Stimulated activated CD8-positive, alpha-beta memory T cell treated with anti-CD3 and anti-CD28 coated beads, Interleukin-4, amount 100 ng/mL, for 1 hour (primary cell): ENCODE data around the gene MYT1.
"Not testable (repeated sequence)": the region's sequence is repeated elsewhere in the genome, so short reads cannot be mapped to it uniquely, and the experiment has no call there.

Experiments used
- DNase-seq, 2 donors: peaks; one replicate each; pipeline ENCODE4 v3.0.0-alpha.2; 2020; ENCODE audit warnings: low read depth in 2 of 2, low spot score in 1 of 2

Gene MYT1

DNA sequence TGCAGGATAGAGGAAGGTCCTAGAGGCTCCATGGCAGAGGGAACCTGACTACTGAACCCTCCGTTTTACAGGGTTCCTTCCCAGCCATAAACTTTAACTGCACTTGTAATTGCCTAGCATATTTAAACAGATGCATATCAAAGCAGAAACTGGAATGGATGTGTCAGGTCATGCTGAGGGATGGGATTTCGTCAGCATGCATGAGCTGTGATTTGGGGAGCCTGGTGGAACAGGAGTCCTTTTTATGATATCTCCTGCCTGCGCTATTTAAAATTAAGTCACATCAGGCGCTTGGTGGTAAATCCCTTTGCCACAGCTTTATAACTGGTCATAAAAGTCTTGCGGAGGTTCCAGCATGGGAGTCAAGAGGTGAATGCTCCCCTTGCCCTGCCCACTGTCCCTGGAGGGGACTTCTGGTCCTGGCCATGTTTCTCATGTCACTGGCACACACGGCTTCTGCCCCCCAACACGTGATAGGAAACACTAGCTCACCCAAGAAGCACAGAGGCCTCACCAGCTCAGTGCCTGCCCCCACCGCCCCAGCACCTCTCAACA is 65.3 kb downstream of the MYT1 start:
- DNase-seq = no peak

DNA sequence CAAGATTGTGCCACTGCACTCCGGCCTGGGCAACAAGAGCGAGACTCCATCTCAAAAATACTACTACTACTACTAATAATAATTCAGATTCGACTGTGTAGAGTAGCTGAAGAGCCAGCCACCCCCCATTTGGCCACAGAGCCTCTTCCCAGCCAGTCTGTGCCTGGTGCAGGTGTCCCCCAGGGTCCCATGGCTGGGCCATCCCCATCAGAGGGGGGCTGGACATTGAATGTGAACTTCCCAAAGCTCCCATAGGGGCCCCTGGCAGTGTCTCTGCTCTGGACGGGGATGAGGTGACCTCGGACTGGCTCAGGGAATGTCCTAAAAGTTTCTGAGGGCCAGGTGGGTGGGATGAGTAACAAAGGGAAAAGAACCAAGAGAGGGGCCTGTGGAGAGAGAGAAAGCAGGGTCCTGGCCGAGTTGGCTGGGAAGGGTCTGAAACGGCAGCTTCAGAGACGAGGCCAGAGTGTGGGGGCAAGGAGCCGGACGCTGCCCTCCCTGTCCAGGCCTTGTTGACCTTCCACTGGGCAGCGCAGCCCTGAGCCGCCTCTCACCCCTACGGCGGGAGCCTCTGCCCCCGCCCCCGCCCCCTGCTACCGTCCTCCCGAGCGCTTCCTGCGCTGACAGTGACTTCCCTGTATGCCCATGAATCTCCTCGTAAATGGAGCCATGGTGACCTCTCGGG is 66.4 kb downstream of the MYT1 start:
- DNase-seq = no peak

DNA sequence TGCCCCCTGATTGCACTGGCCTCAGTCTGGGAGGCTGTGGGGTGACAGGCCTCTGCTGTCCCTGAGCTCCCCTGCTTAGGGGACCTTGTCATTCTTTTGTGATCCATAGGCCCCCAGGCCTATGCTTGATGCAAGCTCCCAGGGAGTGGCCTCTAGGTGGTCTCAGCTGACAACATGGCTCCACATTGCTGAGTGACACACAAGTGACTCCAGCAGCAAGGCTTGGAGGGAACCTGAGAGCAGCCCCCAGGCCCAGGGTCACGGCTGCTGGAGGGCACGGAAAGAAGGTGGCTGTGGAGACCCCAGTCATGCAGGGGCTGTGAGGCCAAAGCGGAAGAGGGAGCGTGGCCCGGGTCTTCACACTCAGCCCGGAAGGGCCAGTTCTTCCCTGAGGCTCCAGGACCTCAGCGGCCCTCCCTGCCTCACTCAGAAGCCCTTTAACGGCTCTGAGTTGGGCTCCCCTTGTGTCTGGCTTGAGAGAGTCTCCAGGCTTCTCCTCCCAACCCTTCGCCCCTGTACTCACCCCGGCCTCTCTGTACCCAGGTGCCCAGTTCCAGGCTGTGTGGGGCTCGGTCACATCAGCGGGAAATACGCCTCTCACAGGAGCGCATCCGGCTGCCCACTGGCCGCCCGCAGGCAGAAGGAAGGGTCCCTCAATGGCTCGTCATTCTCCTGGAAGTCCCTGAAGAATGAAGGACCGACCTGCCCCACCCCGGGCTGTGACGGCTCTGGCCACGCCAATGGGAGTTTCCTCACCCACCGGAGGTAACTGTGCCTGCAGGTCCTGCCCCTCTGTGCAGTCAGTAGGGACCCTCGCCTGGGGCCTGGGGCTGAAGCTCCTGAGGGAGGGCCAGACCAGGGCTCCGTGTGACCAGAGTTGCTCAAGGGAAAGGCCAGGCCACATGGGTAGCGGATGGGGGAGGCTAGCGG is 67.6 kb downstream of the MYT1 start:
- DNase-seq = no peak

DNA sequence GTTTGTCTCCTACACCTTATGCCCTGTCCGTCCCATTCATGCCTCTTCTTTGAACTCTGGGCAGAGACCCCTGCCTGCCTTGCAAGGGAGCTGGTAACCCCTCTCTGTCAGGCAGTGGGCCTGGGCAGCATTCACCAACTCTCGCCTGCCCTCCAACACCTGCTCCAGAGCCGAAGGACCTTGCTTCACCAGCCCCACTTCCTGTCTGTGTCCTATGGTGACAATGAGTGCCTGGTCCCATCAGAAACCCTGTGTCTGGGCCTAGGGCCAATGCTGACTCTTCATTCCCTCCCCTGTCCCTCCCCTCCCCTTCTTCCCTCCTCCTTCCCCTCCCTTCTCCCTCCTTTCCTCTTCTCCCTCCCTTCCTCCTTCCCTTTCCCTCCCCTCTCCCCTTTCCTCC is 68.5 kb downstream of the MYT1 start:
- DNase-seq = no peak

DNA sequence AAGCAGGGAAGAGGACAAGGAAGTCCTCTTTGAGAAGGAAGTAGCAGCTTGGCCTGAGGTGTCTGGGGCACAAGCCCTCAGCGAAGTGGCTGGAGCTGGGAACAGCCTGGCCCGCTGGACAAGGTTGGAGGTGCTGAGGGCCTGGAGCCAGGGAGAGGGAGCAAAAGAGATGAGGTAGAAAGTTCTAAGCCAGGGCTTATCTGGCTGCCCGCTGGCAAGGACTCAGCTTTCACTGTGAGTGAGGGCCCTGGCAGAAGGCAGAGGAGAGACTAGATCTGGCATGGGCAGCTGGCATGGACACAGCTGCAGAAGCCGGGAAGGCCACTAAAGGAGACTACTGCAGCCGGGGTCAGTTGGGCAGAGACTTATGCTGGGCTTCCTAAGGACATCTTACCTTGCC is 69.5 kb downstream of the MYT1 start:
- DNase-seq = no peak

DNA sequence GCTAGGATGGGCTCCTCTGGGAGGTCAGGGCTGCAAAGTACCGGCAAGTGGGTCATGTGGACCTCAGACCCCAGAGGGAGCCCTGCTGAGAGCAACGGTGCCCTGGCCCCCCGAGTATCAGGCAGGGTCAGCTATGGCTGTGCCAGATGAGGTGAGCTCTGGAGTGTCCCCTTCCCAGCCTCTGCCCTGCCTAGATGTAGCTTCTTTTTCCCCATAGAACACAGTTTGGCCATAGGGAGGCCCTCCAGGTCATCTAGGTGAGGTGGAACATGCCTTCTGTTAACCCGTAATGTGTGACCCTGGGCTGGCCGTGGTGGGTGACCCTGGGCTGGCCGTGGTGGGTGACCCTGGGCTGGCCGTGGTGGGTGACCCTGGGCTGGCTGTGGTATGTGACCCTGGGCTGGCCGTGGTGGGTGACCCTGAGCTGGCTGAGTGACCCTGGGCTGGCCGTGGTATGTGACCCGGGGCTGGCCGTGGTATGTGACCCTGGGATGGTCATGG is 70.1 kb downstream of the MYT1 start:
- no peak for DNase-seq

DNA sequence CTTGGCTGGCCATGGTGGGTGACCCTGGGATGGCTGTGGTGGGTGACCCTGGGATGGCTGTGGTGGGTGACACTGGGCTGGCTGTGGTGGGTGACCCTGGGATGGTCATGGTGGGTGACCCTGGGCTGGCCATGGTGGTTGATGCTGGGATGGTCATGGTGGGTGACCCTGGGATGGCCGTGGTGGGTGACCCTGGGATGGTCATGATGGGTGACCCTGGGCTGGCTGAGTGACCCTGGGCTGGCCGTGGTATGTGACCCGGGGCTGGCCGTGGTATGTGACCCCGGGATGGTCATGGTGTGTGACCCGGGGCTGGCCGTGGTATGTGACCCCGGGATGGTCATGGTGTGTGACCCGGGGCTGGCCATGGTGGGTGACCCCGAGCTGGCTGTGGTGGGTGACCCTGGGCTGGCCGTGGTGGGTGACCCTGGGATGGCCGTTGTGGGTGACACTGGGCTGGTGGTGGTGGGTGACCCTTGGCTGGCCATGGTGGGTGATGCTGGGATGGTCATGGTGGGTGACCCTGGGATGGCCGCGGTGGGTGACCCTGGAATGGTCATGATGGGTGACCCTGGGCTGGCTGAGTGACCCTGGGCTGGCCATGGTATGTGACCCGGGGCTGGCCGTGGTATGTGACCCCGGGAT is 70.8 kb downstream of the MYT1 start:
- DNase-seq = not testable (repeated sequence)

DNA sequence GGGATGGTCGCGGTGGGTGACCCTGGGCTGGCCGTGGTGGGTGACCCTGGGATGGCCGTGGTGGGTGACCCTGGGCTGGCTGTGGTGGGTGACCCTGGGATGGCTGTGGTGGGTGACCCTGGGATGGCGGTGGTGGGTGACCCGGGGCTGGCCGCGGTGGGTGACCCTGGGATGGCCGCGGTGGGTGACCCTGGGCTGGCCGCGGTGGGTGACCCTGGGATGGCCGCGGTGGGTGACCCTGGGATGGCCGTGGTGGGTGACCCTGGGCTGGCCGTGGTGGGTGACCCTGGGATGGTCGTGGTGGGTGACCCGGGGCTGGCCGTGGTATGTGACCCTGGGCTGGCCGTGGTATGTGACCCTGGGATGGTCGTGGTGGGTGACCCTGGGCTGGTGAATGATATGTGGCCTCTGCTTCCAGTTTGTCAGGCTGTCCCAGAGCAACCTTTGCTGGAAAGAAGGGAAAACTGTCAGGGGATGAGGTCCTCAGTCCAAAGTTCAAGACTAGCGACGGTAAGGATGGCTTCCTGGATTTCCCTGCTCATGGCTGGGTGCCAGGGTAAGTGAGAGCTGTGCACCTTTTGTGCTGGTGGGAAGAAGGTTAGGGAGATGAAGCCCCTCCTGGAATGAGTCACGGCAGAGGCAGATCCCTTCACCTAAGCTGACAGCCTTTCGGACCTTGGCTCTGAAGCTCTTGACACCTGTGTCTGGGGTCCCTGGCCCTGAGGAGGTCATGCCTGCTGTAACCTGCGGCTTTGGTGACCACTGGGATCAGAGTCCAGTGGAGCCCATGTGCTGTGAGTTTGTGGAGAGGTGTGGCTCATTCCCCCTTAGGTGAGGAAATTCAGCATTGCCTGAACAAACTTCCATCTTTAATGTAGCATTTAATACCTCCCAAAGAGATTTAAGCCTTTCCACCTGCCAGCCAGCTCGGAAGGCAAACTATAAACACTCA is 72.2 kb downstream of the MYT1 start:
- no peak for DNase-seq

DNA sequence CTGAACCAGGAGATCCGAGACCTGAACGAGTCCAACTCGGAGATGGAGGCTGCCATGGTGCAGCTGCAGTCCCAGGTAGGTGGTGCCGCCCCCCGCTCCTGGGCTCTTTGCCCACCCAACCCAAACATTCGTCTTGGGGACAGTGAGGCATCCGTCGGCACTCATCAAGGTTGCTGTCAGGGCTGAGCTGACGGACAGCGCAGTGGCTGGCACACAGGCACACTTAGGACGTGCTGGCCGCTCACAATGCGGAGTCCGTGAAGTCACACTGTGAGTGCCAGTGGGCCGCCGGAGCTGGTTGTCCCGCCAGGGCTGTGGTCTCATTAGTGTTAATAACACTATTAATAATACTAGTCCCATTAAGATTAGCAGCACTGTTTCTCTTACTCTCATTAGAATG is 73.1 kb downstream of the MYT1 start:
- DNase-seq = no peak

DNA sequence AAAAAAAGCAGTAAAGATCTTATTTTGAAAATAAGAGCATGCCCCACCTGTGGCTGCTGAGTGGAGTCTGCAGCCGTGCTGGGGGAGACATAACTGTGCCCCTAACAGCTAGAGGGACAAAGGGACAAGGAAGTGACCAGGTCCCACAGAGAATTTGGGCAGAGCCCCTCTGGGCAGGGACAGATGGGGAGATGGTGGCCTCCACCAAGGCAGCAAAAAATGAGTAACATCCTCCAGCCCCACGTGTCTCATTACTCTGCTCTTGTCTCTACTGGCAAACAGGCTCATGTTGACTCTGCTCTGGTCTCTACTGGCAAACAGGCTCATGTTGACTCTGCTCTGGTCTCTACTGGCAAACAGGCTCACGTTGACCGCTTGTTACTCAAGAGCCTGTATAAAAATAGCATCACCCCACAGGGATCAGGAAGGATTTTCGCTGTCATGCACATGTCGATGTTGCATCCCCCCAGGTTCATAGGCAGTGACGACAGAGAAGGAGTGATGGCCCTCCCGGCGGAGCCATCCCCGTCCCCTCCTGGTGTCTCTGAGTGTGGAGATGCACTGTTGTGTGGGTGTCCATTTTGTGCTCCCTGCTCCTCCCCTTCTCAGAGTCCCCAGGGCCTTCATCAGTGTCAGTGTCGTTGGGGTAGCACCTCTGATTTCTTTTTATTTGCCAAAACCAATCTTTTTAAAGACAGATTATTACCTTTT is 74.0 kb downstream of the MYT1 start:
- no peak for DNase-seq

DNA sequence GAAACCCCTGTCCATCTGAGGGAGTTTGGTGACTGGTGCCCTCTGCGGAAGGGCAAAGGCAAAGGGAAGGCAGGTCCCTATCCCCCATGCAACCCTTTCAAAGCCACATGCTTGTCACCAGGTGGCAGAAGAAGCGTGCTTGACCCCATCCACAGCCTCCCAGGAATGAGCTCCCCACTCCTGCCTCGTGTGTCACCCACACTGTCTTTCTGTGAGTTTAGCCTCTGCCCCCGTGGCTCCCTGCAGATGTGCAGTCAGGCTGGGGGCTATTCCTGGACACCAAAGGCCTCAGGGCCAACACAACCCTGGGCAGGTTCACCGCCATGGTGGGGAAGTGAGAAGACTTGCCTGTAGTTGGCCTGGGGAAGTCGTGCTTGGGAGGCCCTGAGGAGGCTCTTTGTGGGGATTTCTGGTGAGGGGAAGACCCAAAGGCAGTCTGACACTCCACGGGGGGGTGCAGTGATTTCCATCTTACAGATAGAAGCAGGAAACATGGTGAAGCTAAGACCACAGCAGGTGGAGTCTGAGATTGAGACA is 74.7 kb downstream of the MYT1 start:
- DNase-seq = no peak

DNA sequence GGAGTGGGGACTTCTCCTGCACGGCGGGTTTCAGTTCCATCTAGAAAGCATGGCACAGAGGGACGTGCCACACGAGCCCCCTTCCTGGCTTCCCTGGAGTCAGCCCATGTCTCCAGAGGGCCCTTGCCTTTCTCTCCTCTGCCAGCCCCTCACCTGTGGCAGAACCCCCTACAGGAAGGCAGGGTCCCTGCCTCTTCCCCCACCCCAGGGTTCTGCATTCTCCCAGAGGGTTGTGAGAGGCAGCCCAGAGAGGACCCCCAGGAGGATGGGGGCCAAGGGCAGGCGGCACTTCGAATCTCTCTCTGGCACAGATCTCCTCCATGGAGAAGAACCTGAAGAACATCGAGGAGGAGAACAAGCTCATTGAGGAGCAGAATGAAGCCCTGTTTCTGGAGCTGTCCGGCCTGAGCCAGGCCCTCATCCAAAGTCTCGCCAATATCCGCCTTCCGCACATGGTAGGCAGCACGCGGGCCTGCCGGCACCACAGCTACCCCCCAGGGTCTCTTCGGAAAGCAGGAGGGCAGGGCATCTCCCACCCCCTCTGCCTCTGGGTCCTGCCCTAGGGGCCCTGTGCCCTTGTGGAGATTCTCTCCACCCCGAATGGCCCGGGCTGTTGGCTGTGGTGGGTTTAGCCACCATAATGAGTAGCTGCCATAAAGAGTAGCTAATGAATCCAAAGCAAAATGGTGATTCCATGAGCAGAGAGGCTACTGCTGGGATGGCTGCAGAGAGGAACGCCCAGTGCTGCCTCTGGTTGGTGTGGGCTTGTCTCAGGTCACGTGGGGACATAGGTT is 75.4 kb downstream of the MYT1 start:
- no peak for DNase-seq

DNA sequence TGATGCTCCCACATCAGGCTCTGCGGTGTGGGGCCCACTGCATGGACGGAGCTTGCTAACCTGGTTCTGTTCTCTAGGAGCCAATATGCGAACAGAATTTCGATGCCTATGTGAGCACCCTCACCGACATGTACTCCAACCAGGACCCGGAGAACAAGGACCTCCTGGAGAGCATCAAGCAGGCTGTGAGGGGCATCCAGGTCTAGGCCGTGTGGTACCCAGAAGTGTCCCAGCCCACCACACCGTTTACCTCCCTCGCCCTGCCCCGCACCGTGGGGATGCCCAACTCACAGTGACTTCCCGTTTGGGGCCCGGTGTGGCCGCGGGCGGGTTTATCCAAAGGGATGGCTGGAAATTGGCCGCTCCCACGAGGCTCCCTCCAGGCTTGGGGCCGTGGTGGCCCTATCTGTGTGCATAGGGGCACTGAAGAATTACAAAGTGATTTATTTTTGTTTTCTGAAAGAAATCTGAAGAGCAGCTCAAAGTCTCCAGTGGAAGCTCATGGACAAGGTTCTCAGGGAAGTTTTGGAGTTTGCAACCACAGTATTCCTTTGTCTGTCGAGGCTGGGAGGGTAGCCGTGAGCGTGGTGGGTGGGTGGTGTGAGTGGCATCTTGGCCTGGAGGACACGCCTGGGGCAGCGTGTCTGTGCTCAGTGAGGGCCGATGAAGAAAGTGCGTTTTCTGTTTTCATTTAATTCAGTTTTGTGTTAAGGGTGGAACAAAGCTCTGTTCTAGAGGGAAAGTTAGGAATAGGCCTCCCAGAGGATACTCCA is 76.2 kb downstream of the MYT1 start:
- no peak for DNase-seq

DNA sequence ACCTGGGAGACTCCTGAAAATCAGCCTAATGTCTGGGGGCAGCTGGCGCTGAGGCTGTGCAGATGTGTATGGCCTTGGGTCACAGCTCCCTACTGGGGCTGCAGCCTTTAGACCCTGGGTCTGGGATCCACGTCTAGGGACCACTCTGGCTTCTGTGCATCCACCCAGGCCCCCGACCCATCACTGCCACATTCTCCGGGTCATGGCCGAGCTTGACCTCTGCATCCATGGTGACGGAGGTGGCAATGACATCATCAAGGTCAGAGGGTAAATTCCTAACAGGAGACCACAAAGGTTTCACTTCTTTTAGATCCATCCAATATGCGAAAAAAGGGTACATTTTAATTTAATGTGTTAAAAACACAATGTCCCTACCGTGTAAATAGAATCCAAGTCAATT is 76.8 kb downstream of the MYT1 start:
- no peak for DNase-seq

DNA sequence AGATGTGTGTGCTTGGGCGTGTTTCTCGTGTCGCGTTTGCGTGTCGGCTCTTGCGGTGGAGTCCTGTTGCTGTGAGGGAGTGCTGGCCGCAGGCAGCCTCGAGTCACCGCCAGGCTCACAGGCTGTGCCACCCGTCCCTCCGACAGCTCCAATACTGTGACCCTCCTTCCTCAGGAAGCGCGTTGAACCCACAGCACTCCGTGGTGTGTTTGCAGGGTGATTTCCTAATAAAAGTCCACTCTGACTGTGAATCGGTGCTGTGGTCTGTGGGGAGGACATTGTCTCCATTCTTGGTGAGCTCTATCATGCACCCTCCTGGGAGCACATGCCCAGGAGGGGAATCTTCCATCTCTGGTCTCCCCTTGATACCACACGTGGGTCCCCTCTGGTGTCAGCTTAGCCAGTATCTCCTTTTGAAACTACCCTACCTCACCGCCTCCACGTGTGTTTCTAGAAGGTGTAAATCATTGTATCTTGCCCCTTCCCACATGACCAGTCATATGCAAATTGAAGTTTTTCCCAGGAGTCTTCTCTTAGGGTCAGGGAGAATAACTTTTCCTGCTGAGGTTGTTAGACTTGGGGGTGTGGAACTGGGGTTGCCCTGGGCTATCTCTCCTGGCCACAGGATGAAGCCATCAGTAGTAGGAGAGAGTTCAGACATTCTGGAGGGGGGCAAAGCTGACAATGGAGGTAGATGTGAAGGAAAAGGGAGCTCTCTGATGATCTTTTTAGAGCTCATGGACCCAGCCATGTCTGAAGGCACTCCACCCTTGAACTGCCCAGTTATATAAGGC is 77.9 kb downstream of the MYT1 start:
- DNase-seq = no peak

DNA sequence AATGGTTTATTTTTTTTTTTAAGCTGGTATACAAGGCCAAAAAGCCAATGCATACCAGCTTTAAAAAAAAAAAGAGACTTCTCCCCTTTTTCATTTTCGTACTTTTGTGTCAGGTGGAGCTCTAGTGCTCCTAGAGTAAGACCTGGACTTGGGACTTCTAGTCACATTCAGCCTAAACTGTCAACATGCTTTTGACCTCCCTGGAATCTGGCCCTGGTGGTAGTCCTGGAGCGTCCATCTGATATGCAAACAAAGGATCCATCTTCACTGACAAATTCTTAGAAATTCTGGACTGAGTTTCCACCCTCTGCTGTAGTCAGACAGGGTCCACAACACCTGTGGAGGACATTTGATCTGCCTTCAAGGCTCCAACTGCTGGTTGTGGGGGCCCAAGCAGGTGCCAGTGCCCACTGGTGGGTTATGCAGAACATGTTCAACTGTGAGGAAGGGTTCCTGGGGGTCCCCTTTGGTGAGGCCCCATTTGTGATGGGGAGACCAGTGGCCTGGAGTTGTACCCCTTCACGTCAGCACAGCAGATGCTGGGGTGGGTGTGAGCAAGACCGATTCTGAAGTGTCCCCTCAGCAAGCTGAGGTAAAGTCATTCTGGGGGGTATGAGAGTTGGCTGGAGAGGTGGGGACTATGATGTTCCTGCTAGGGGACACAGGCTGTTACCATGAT is 78.7 kb downstream of the MYT1 start:
- no peak for DNase-seq
